Renal pelvis (tissue), 4 donors: ENCODE results near the gene GPHN. TPM values are rescaled to one million over a fixed set of nuclear protein-coding genes. Genes with fewer than 3 reads are reported as not detected.
A peak's percentile ranks its signal among the peaks of the same experiment; 100 is the strongest.

ENCODE experiments used
- DNase-seq: peaks from one replicate; pipeline ENCODE4 v3.0.0-alpha.2; 2013
- polyA plus RNA-seq, 3 donors: library from polyadenylated mRNA; unstranded; fragments of 120-200 nt; gene quantifications; one replicate each; pipeline ENCODE4 v1.2.1, GENCODE V29; 2013; ENCODE audit not compliant: insufficient read length in 3 of 3

Gene GPHN
- polyA plus RNA-seq, 3 donors, result 70.3 to 83.7 (median 71.6) TPM

DNA sequence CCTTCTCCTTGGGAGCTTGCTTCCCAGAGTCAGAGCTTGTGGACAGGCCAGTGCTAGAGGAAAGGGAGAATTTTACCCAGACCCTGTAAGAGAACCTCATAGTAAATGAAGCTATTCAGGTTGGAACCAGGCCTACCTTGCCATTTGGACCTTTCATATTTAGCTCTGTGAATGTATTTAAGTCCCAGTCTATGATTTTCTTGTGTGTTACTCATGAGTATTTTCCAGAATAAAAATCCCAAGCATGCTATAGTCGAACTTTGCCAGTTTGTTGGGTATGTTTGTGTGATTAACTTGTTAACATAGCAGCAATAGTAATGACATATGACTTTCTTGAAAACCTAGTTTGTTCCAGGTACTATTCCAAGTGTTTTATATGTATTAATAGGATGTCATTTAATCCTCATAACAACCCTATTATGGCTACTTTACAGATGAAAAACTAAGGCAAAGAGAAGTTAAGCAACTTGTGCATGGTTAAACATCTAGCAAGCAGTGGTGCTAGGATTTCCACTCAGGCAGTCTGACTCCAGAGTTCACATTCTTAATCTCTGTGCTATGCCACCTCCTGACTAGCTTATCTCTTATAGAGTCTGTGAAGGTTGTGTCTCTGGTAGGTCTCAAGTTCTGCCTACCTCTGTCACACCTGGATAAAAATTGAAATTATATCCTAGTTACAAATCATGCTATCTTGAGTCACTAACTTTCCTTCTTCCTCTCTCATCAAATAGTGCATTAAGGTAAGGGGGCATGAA is 633.4 kb downstream of the GPHN start:
- no peak for DNase-seq

- no peak for DNase-seq
Measured at GRCh38 chr14:67151082-67151666, 643.2 kb downstream of the GPHN start.

DNA sequence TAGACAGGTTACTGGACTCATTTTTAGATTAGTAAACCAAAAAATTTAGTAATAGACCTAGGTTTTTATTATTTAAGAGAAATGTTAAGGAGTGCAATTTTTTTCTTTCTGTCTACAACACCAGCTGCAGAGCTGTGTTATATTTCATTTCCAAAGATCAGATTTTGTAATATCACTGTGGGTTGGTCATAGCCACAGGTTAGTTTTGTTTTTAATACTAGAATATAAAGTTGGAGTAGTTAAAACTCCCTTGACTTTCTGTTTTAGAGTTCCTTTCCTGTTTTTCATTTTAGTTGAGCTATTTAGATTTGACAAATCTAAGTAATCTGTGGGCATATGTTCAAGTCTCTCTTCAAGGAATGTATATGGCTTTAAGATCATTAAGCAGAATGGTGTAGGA is 650.6 kb downstream of the GPHN start:
- DNase-seq, result no peak

DNA sequence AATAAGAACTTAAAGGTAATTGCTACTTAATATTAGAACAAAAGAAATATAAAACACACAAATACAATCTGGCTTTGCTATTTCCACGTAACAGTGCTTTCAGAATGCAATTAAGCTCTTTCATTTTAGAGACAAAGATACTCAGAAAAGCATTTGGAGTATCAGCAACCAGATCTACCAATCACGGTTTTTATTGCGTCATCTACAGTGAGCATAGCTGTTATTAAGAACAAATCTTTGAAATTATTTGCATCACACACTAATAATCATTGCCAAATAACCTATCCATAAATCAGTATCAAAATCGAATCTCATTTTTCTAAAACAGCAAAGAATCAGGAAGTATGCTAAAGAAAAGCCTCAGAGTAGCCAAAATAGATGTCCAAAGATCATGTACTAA is 654.4 kb downstream of the GPHN start:
- DNase-seq, result no peak

GRCh38 chr14:67166450-67166853 is 658.5 kb downstream of the GPHN start:
- DNase-seq, result peak; percentile 30

- DNase-seq, result no peak
Measured at GRCh38 chr14:67167420-67168109, 659.6 kb downstream of the GPHN start.

- no peak for DNase-seq
Measured at GRCh38 chr14:67168110-67168441, 660.1 kb downstream of the GPHN start.

DNA sequence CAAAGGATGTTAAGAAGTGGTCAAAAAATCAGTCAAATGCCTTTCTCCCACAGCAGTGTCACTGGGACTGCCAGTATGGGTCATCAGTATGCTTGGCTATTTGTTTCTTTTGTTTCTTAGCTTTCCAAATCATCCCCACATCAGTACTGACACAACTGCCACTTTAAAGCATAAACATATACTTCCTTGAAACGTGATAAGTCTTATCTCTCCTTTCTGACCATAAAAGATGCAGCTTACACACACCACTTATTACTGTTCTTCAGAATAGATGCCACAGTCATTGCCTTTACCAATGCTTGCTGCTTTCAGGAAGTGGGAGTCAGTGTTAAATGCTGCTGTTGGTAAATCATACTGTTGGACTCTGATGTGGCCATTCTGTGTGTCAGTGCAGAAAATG is 662.7 kb downstream of the GPHN start:
- DNase-seq, result no peak

GRCh38 chr14:67172056-67172455 is 664.1 kb downstream of the GPHN start:
- no peak for DNase-seq

- DNase-seq, result no peak
Measured at GRCh38 chr14:67172520-67172919, 664.6 kb downstream of the GPHN start.

DNA sequence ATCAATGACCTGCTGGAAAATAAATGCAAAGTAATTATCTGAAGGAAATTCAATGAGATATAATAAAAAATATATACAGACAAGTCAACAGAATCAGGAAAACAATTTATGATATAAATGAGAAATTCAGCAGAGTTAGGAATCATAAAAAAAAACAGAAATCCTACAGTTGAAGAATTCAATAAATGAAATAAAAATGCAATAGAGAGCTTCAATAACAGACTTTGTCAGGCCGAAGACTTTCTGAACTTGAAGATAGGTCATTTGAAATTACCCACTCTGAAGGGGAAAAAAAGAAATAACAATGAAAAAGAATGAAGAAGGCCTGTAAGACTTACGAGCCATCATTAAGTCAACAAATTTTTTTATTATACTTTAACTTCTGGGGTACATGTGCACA is 665.8 kb downstream of the GPHN start:
- no peak for DNase-seq

- DNase-seq, result no peak
Measured at GRCh38 chr14:67186172-67186768, 678.3 kb downstream of the GPHN start.

DNA sequence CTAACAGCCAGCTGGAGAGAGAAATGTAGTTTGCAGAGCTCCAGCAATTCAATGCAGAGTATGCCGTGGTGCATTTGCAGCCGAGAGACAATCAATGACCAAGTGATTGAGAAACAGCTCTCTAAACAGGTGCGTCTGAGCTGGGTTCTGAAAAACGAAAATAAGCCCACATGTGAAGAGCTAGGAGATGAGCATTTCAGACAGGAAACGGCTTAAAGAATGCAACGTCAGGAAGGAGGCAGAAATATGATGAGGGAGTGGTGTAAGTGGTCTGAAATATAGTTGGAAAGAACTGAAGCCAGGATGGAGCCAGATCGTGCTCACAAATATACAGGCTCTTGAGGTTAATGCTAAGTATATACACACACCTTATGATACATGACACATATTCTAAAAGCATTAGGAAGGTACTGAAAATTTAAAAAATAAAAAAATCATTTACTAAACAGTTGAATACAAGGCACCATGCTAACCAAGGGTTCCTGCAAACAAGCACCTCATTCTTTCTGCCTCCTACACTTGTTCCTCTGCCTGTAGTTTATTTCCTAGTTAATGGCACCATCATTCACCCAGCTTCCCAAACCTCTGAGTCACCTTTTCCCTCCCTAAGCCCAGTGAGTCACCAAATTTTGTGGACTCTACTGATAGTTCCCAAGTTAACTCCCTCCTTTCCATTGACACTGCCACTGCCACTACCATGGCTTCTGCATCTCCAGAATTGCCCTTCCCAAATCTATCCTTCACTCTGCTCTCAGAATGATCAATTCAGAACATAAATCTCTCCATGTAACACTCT is 679.0 kb downstream of the GPHN start:
- no peak for DNase-seq

DNA sequence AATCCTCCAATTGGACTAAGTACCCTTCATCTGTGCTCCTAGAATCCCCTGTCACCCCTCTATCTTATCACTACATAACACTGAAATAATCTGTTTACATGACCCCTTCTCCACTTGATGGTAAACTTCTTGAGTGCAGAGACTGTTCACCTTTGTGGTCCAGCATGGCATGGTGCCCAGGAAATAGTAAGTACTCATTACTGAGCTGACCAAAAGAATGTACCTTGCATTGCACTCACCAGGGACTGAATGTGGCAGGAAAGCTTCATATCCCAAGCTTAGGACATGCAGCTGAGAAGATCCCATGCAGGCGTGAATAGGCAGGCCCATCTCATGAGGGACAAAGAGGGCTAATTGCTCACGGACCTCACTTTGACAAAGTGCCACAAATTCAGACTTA is 679.9 kb downstream of the GPHN start:
- no peak for DNase-seq

- DNase-seq, result no peak
Measured at GRCh38 chr14:67188326-67188725, 680.4 kb downstream of the GPHN start.

DNA sequence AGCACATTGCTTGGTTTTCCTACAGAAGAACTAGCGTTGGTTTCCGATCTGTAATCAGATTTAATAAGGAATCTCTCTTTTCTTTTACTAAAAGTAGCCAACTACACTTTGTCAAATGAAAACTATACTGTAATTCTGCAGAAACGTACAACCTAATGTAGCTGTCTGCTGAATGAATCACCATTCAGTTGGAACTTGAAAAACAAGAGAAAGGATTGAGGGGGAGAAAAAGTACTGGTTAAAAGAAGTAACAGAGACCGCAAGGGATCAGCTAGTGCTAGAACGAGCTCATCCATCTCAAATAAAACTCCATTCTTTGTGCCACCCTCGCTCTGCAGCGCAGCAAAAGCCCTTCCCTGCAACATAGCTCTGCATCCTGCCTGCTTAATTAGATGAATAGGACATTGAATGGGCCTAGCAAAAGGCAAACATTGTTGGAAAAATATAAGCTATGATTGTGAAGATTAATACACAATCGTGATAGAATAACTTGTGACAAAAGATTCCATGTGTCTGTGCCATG is 683.9 kb downstream of the GPHN start:
- DNase-seq, result no peak

DNA sequence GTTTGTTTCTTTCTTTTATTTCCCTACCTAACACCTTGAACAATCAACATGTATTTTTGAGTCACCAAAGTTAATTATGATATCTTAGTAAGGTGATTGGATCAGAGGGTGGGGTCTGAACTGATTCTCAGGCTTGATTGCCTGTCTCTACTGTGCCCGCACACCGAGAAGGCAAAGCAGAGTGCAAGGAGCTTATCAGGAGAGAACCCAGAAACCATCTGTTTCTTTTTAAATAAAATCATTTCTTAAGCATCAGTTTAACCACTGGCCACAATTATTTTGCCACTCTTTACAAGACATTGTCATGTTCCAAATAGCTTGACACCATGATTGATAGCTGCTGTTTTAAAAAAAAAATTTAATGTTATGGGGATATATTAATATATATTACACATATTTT is 684.4 kb downstream of the GPHN start:
- DNase-seq, result no peak

DNA sequence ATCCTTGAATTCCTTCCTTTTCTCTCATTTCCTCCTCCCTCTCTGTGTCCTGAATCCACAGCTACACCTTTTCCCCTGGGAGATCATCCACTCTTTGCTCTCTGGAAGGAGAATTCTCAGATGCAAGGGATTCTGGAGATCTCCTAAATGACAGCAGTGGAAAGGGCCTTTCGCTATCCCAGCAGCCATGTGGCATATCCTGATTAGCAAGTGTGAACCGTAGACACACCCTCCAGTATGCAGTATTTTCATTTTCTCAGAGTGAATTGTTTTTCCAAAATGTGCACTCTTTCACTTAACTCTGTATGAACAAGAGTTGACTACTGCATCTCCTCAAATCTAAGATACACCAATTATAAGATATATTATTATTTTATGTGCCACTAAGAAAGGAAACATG is 687.3 kb downstream of the GPHN start:
- DNase-seq, result no peak

DNA sequence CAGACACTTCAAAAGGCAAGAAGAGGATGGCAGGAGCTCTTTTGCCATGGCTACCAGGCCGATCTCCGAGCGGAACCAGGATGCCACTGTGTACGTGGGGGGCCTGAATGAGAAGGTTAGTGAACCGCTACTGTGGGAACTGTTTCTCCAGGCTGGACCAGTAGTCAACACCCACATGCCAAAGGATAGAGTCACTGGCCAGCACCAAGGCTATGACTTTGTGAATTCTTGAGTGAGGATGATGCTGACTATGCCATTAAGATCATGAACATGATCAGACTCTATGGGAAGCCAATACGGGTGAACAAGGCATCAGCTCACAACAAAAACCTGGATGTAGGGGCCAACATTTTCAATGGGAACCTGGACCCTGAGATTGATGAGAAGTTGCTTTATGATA is 691.1 kb downstream of the GPHN start:
- no peak for DNase-seq

- no peak for DNase-seq
Measured at GRCh38 chr14:67207810-67208209, 699.9 kb downstream of the GPHN start.

- no peak for DNase-seq
Measured at GRCh38 chr14:67218126-67218525, 710.2 kb downstream of the GPHN start.
